RWPE2 (cell line): Measurements from ENCODE around the gene HEPACAM2.
A peak's percentile ranks its signal among the peaks of the same experiment; 100 is the strongest.

Experiments used
- ATAC-seq: fragments of 200-7000 bp; cut with Tn5 transposase; 3 replicates; pipeline ENCODE4 v1.9.1; 2021; ENCODE audit warnings: low read depth
- DNase-seq: peaks from one replicate; pipeline ENCODE4 v3.0.0-alpha.2; 2020; ENCODE audit warnings: low spot score
- H3K27ac ChIP-seq: fragments of 450-650 bp; 2 replicates; pipeline ENCODE4 v1.5.1; 2017; ENCODE audit warnings: mild to moderate bottlenecking; ENCODE audit not compliant: poor library complexity, severe bottlenecking
- H3K27me3 ChIP-seq: fragments of 250-450 bp; sonication (Bioruptor Pico); 2 replicates; pipeline ENCODE4 v1.5.1; 2021; ENCODE audit warnings: mild to moderate bottlenecking, moderate library complexity; ENCODE audit not compliant: insufficient read depth, poor library complexity, severe bottlenecking
- H3K36me3 ChIP-seq: fragments of 250-450 bp; sonication (Bioruptor Pico); 2 replicates; pipeline ENCODE4 v1.5.1; 2020; ENCODE audit warnings: low read depth, mild to moderate bottlenecking, moderate library complexity
- H3K4me1 ChIP-seq: fragments of 250-450 bp; sonication (Bioruptor Pico); 2 replicates; pipeline ENCODE4 v1.5.1; 2021; ENCODE audit warnings: mild to moderate bottlenecking, moderate library complexity; ENCODE audit not compliant: insufficient read depth, poor library complexity, severe bottlenecking
- H3K4me3 ChIP-seq: fragments of 250-450 bp; sonication (Bioruptor Pico); 2 replicates; pipeline ENCODE4 v1.5.1; 2021; ENCODE audit warnings: mild to moderate bottlenecking, moderate library complexity; ENCODE audit not compliant: severe bottlenecking
- H3K9me3 ChIP-seq: fragments of 250-450 bp; sonication (Bioruptor Pico); 2 replicates; pipeline ENCODE4 v1.5.1; 2021; ENCODE audit warnings: mild to moderate bottlenecking, moderate library complexity; ENCODE audit not compliant: severe bottlenecking
- TF ChIP-seq, protein P1 (sequence below): fragments of 450-650 bp; IDR thresholded peaks from one replicate; pipeline ENCODE4 v1.5.1; 2017; ENCODE audit warnings: mild to moderate bottlenecking, moderate library complexity; ENCODE audit not compliant: poor library complexity, severe bottlenecking

Gene HEPACAM2

DNA sequence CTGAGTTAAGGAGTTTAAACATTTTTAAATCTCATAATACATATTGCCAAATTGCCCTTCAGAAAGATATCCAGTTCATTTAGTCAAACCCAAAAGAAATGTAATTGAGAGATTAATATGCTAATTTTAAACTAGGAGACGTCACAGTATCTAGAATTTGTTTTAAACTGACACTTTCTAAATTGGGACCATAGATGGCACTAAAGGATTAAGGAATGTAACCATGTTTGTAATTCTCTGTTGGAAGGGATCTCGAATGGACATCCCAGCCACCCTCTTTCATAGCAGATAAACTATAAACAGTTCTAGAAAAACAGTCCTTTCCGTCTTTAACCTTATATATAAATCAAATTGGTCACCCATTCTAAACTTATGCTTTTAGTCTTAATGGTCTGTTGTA lies 48.1 kb downstream of the HEPACAM2 start:
- TF ChIP-seq, protein P1, sequence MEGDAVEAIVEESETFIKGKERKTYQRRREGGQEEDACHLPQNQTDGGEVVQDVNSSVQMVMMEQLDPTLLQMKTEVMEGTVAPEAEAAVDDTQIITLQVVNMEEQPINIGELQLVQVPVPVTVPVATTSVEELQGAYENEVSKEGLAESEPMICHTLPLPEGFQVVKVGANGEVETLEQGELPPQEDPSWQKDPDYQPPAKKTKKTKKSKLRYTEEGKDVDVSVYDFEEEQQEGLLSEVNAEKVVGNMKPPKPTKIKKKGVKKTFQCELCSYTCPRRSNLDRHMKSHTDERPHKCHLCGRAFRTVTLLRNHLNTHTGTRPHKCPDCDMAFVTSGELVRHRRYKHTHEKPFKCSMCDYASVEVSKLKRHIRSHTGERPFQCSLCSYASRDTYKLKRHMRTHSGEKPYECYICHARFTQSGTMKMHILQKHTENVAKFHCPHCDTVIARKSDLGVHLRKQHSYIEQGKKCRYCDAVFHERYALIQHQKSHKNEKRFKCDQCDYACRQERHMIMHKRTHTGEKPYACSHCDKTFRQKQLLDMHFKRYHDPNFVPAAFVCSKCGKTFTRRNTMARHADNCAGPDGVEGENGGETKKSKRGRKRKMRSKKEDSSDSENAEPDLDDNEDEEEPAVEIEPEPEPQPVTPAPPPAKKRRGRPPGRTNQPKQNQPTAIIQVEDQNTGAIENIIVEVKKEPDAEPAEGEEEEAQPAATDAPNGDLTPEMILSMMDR = peak; percentile 58
- H3K9me3 ChIP-seq = no peaks in the 10 kb centered on the region
- H3K27ac ChIP-seq = no peak overlapping the region
- peak; percentile 58; the same call in 1 of the 3 replicates for ATAC-seq
- no peak for DNase-seq
- no peaks in the 10 kb centered on the region for H3K4me1 ChIP-seq
- no peaks in the 10 kb centered on the region for H3K36me3 ChIP-seq
- no peaks in the 10 kb centered on the region for H3K27me3 ChIP-seq
- H3K4me3 ChIP-seq = no peak overlapping the region

DNA sequence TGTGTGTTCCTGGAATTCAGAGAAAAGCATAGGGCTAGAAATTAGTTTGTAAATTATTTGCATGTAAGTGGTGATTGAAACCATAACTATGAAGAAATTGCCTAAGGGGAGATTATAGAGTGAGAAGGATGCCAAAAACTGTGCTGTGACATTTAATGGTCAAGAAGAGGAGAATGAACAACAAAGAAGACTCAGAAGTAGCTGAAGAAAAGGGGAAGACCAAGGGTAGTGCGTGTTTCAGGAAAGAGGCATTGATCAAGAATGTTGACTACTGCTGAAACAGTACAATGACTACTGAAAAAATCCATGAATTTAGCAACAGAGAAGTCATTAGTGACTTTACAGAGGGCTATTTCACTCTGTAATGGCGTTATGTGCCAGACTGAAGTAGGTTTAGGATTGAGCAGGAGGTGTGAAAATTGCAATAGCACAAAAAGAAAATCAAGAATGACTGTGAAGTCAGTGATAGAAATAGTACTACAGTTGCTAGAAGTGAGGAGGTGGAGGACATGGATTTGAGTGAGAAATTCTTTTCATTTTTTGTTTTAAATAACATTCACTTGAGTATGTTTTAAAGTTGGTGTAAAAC lies 49.2 kb downstream of the HEPACAM2 start:
- no peaks in the 10 kb centered on the region for H3K4me1 ChIP-seq
- no peaks in the 10 kb centered on the region for H3K36me3 ChIP-seq
- no peaks in the 10 kb centered on the region for H3K27me3 ChIP-seq
- DNase-seq (no peak), ATAC-seq (no peak)
- H3K9me3 ChIP-seq = no peaks in the 10 kb centered on the region
- TF ChIP-seq, protein P1 = no peak
- no peak overlapping the region for H3K27ac ChIP-seq
- H3K4me3 ChIP-seq = no peak overlapping the region

DNA sequence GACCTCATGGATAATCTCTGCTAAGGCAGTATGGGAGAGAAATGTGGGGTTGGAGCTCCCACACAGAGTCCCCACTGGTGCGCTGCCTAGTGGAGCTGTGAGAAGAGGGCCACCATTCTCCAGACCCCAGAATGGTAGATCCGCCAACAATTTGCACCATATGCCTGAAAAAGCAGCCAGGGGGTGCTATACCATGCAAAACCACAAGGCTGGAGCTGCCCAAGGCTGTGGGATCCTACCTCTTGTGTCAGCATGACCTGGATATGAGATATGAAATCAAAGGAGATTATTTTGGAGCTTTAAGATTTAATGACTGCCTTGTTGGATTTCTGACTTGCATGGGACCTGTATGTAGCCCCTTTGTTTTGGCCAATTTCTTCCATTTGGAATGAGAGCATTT lies 51.0 kb downstream of the HEPACAM2 start:
- DNase-seq = no peak
- ATAC-seq = no peak
- H3K36me3 ChIP-seq = no peaks in the 10 kb centered on the region
- H3K4me1 ChIP-seq = no peaks in the 10 kb centered on the region
- TF ChIP-seq, protein P1 = no peak
- H3K27me3 ChIP-seq = no peaks in the 10 kb centered on the region
- peaks cover 7% of the 10 kb centered on the region for H3K9me3 ChIP-seq
- no peak overlapping the region for H3K27ac ChIP-seq
- no peak overlapping the region for H3K4me3 ChIP-seq

DNA sequence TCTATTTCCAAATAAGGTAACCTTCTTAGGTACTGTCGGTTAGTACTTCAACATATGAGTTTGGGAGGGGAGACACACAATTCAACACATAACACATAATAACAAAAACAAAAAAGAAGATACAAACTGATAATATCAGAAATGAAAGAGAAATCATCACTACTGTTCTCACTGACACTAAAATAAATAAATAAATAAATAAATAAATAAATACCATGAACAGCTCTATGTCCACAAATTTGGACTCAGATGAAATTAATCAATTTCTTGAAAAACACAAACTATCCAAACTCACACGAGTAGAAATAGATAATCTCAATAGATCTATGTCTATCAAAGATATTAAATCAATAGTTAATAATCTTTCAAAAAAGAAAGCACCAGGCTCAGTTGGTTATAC lies 53.6 kb downstream of the HEPACAM2 start:
- ATAC-seq (no peak), DNase-seq (no peak)
- H3K36me3 ChIP-seq = no peaks in the 10 kb centered on the region
- no peaks in the 10 kb centered on the region for H3K4me1 ChIP-seq
- H3K9me3 ChIP-seq = peaks cover 7% of the 10 kb centered on the region
- H3K27me3 ChIP-seq = no peaks in the 10 kb centered on the region
- TF ChIP-seq, protein P1 = no peak
- no peak overlapping the region for H3K27ac ChIP-seq
- H3K4me3 ChIP-seq = no peak overlapping the region

DNA sequence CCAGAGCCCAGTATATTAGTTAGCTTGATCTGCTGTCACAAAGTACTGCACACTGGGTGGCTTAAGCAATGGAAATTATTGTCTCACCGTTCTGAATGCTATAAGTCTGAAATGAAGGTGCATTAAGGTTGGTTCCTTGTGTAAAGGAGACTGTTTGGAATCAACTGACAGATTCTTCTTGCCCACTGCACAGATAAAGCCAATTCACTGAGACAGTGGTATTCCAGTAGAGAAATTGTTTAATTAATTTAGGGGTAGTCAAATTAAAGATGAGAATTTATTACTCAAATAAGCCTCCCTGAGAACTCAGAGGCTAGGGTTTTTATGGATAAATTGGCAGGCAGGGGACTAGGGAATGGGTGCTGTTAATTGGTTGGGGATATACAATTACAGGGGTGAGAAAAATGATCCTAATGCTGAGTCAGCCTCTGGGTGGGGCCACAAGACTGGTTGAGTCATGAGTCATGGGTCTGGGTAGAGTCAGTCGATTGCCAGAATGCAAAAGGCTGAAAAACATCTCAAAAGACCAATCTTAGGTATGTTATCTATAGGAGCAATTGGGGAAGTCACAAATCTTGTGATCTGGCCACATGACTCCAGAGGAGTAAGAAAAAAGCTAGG lies 54.6 kb downstream of the HEPACAM2 start:
- DNase-seq (no peak), ATAC-seq (no peak)
- Histone ChIP-seq H3K4me3 (no peak overlapping the region), H3K4me1 (no peaks in the 10 kb centered on the region), H3K9me3 (peaks cover 7% of the 10 kb centered on the region), H3K27ac (no peak overlapping the region), H3K27me3 (no peaks in the 10 kb centered on the region), H3K36me3 (no peaks in the 10 kb centered on the region)
- TF ChIP-seq, protein P1 = no peak
